ENCODE measurements around the gene PHLPP1. TPM values are rescaled to one million over a fixed set of nuclear protein-coding genes. Genes with fewer than 3 reads are reported as not detected.

Gene PHLPP1
- total and polyA plus RNA-seq, 3 experiments from 2014 or later: 0.93 to 14.8 (median 13.5) TPM

DNA sequence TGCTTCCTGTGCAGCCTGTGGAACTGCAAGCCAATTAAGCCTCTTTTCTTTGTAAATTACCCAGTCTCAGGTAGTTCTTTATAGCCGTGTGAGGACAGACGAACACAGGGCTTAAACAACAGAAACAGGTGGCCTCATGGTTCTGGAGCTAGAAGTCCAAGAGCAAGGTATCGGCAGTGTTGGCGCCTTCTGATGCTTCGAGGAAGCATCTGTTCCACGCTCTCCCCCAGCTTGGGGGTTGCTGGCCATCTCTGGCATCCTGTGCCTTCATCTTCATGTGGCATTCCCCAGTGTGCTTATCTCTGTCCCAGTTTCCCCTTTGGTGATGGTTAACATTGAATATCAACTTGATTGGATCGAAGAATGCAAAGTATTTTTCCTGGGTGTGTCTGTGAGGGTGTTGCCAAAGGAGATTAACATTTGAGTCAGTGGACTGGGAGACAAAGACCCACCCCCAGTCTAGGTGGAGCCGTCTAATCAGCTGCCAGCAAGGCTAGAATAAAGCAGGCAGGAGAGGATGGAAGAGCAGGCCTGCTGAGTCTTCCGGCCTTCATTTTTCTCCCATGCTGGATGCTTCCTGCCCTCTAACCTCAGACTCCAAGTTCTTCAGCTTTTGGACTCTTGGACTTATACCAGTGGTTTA lies 287.6 kb downstream of the PHLPP1 start:
- H3K4me3 Mint-ChIP-seq: no peak overlapping the region
- H3K27me3 ChIP-seq (ENCODE audit: insufficient read depth, low read length, poor library complexity, severe bottlenecking): no peaks in the 10 kb centered on the region
- no peaks in the 10 kb centered on the region for H3K9me3 Mint-ChIP-seq
- peaks cover 0 to 3% (median 0%) of the 10 kb centered on the region in 3 donors for H3K36me3 Mint-ChIP-seq
- ChIA-PET CTCF (no interaction called here), POLR2A (no interaction called here)
- H3K4me3 ChIP-seq (ENCODE audit: low read length): no peak overlapping the region
- H3K27me3 Mint-ChIP-seq: peaks cover 8 to 15% of the 10 kb centered on the region in 2 donors
- H3K4me1 Mint-ChIP-seq: no peaks in the 10 kb centered on the region
- no peak overlapping the region for H3K27ac Mint-ChIP-seq
- no peak overlapping the region for H3K27ac ChIP-seq (ENCODE audit: low read depth, low read length)
- no peak for DNase-seq
- H3K36me3 ChIP-seq (ENCODE audit: insufficient read depth, low read length): no peaks in the 10 kb centered on the region
- no peaks in the 10 kb centered on the region for H3K9me3 ChIP-seq (ENCODE audit: low read length)
- H3K4me1 ChIP-seq (ENCODE audit: insufficient read depth, low read length): no peaks in the 10 kb centered on the region

DNA sequence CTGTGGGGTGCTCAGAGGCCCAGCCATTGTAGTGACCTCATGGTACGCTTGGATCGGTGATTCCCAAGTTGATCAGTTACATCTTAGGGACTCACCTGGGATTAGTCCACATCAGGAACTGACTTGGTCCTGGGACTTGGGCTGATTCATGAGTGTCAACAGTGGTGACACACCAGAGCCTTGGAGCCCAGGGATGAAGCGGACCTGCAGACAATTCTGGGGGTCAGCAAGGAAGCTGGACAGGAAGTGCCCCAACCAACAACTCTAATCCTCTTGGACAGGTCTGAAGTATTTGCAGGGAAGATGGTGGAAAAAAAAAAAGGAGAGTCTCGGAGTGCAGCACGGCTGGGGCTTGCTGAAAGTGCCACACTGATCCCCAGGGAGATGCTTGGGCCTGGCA lies 288.6 kb downstream of the PHLPP1 start:
- Mint-ChIP-seq H3K4me1 (no peaks in the 10 kb centered on the region), H3K27me3 (peaks cover 2 to 5% of the 10 kb centered on the region in 2 donors), H3K36me3 (no peaks in the 10 kb centered on the region), H3K4me3 (no peak overlapping the region), H3K27ac (no peak overlapping the region), H3K9me3 (no peaks in the 10 kb centered on the region)
- Histone ChIP-seq H3K27ac (ENCODE audit: low read depth, low read length) (no peak overlapping the region), H3K36me3 (ENCODE audit: insufficient read depth, low read length) (no peaks in the 10 kb centered on the region), H3K9me3 (ENCODE audit: low read length) (no peaks in the 10 kb centered on the region), H3K4me1 (ENCODE audit: insufficient read depth, low read length) (no peaks in the 10 kb centered on the region), H3K27me3 (ENCODE audit: insufficient read depth, low read length, poor library complexity, severe bottlenecking) (no peaks in the 10 kb centered on the region), H3K4me3 (ENCODE audit: low read length) (no peak overlapping the region)
- CTCF ChIA-PET: interaction anchor here (0.6 to 1.1 kb wide), 3 partner anchors 133 to 289 kb away, joined by 3 read pairs; partner anchors contain the start of gene PHLPP1
- POLR2A ChIA-PET: interaction anchor here (0.6 kb wide), 1 partner anchor 340 kb away, joined by 3 read pairs; no protein-coding TSS in a partner anchor
- no peak for DNase-seq

DNA sequence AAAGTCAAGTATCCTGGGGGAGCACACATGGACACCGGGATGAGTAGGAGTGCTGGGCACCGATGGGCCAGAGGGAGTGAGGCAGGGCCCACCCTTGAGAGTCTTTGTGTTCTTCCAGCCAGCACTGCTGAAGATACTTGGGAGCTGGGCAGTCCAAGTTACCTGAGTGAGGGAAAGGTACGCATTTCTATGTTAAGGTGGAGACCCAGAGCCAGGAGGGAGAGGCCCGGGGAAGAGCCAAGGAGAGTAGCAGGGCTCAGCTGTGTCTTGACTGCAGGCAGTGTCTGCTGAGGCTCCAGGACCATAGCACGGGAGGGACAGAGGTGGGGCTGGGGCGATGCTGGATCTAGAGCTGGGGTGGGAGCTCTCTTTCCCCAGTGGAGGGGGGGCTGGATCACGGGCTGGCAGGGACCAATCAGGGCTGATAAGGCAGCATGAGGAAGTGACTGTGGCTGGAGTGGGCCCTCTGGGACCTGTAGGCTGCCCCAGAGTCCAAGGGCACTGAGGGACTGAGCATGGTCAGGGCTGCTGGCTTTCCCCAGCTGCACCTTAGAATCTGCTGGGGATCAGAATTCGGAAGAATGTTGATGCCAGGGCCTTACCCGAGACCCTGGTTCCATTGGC lies 289.2 kb downstream of the PHLPP1 start:
- H3K27ac ChIP-seq (ENCODE audit: low read depth, low read length): no peak overlapping the region
- ChIA-PET POLR2A (interaction anchor here (0.6 kb wide), 1 partner anchor 340 kb away, joined by 3 read pairs; no protein-coding TSS in a partner anchor), CTCF (interaction anchor here (0.8 to 1.1 kb wide), 3 partner anchors 14 to 290 kb away, joined by 3 to 4 read pairs (median 3); partner anchors contain the start of gene PHLPP1)
- H3K9me3 ChIP-seq (ENCODE audit: low read length): no peaks in the 10 kb centered on the region
- Mint-ChIP-seq H3K36me3 (no peaks in the 10 kb centered on the region), H3K27me3 (peaks cover 2 to 4% of the 10 kb centered on the region in 2 donors), H3K4me1 (no peaks in the 10 kb centered on the region), H3K9me3 (no peaks in the 10 kb centered on the region), H3K27ac (no peak overlapping the region), H3K4me3 (peak overlapping the region in 1 of 7 donors; percentile 48)
- DNase-seq: no peak
- H3K4me1 ChIP-seq (ENCODE audit: insufficient read depth, low read length): no peaks in the 10 kb centered on the region
- H3K4me3 ChIP-seq (ENCODE audit: low read length): no peak overlapping the region
- no peaks in the 10 kb centered on the region for H3K27me3 ChIP-seq (ENCODE audit: insufficient read depth, low read length, poor library complexity, severe bottlenecking)
- H3K36me3 ChIP-seq (ENCODE audit: insufficient read depth, low read length): no peaks in the 10 kb centered on the region

DNA sequence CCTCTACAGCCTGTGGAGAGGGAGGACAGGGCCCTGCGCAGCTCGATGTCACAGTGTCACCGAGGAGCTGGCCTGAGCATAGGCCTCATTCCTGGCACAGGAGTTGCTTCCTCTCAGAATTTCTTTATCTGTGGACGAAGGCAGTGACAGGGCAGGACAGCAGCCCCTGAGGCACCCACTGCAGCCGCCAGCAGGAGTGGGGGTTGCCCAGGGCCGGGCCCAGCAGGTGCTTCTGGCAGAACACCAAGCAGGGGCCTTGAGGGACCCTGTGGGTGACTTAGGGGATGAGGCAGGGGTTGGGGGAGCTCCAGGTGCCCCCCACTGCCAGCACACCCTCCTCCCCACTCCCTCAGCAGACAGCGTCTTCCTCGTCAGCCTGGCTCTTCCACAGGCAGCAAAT lies 290.0 kb downstream of the PHLPP1 start:
- Histone ChIP-seq H3K4me3 (ENCODE audit: low read length) (no peak overlapping the region), H3K27ac (ENCODE audit: low read depth, low read length) (no peak overlapping the region), H3K36me3 (ENCODE audit: insufficient read depth, low read length) (no peaks in the 10 kb centered on the region), H3K4me1 (ENCODE audit: insufficient read depth, low read length) (no peaks in the 10 kb centered on the region), H3K9me3 (ENCODE audit: low read length) (no peaks in the 10 kb centered on the region), H3K27me3 (ENCODE audit: insufficient read depth, low read length, poor library complexity, severe bottlenecking) (no peaks in the 10 kb centered on the region)
- Mint-ChIP-seq H3K9me3 (no peaks in the 10 kb centered on the region), H3K4me1 (no peaks in the 10 kb centered on the region), H3K4me3 (no peak overlapping the region), H3K27me3 (peaks cover 0 to 4% of the 10 kb centered on the region in 2 donors), H3K27ac (no peak overlapping the region), H3K36me3 (no peaks in the 10 kb centered on the region)
- CTCF ChIA-PET: interaction anchor here (1.1 kb wide), 2 partner anchors 13 to 290 kb away, joined by 3 to 4 read pairs; partner anchors contain the start of gene PHLPP1
- POLR2A ChIA-PET: no interaction called here
- no peak for DNase-seq

DNA sequence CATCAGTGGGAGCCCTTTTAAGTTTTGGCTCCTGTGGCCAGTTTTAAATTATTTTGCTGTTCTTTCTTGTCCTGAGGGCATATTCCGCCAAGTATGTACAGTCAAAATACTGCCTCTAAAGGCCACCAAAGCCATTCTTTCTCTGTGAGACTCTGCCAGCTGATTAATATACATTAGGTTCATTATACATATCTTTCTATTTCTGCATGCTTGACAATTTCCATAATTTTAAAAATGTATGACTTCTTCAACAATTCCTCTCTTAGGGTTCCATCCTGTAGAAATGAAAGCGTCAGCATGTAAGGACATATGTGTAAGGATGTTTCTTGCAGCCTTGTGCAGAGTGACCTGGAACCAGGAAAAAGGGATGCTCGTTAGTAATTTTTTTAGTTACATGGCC lies 291.9 kb downstream of the PHLPP1 start:
- Histone ChIP-seq H3K4me1 (ENCODE audit: insufficient read depth, low read length) (no peaks in the 10 kb centered on the region), H3K4me3 (ENCODE audit: low read length) (no peak overlapping the region), H3K27ac (ENCODE audit: low read depth, low read length) (no peak overlapping the region), H3K36me3 (ENCODE audit: insufficient read depth, low read length) (no peaks in the 10 kb centered on the region), H3K27me3 (ENCODE audit: insufficient read depth, low read length, poor library complexity, severe bottlenecking) (no peaks in the 10 kb centered on the region), H3K9me3 (ENCODE audit: low read length) (no peaks in the 10 kb centered on the region)
- no peaks in the 10 kb centered on the region for H3K36me3 Mint-ChIP-seq
- CTCF ChIA-PET: no interaction called here
- H3K4me1 Mint-ChIP-seq: no peaks in the 10 kb centered on the region
- H3K4me3 Mint-ChIP-seq: no peak overlapping the region
- POLR2A ChIA-PET: no interaction called here
- peaks cover 0 to 4% of the 10 kb centered on the region in 2 donors for H3K27me3 Mint-ChIP-seq
- no peak overlapping the region for H3K27ac Mint-ChIP-seq
- DNase-seq: no peak
- no peaks in the 10 kb centered on the region for H3K9me3 Mint-ChIP-seq

DNA sequence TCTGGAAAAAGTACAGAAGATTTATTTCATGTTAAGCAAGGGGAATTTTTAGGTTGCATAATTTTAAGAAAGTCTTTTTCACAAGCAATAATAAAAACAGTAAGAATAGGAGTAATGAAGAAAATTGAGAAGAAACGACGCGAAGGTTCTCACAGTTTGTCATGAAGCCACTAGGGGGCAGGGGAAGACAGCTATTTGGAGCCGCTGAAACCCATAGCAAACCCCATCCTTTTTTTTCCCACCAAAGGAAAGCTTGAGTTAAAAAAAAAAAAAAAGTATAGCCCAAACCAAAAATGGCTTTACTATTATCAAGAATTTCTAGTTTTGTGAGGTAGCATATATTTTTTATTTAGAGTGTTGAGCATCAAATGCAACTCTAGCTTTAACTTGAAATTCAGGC lies 300.9 kb downstream of the PHLPP1 start:
- Histone ChIP-seq H3K36me3 (ENCODE audit: insufficient read depth, low read length) (no peaks in the 10 kb centered on the region), H3K27ac (ENCODE audit: low read depth, low read length) (no peak overlapping the region), H3K27me3 (ENCODE audit: insufficient read depth, low read length, poor library complexity, severe bottlenecking) (peaks cover 4% of the 10 kb centered on the region), H3K4me1 (ENCODE audit: insufficient read depth, low read length) (no peaks in the 10 kb centered on the region), H3K4me3 (ENCODE audit: low read length) (no peak overlapping the region), H3K9me3 (ENCODE audit: low read length) (no peaks in the 10 kb centered on the region)
- Mint-ChIP-seq H3K27me3 (peaks cover 12 to 26% of the 10 kb centered on the region in 2 donors), H3K36me3 (peaks cover 0 to 8% (median 5%) of the 10 kb centered on the region in 3 donors), H3K27ac (peak overlapping the region in 1 of 8 donors; percentile 39), H3K9me3 (peaks cover 0 to 9% (median 6%) of the 10 kb centered on the region in 5 donors), H3K4me3 (no peak overlapping the region), H3K4me1 (no peaks in the 10 kb centered on the region)
- CTCF ChIA-PET: interaction anchor here (0.7 to 5.3 kb wide), 32 partner anchors 10 to 978 kb away, joined by 3 to 52 read pairs (median 4); partner anchors contain the start of genes BCL2 and PHLPP1
- POLR2A ChIA-PET: interaction anchor here (0.6 to 0.7 kb wide), 5 partner anchors 51 to 350 kb away, joined by 3 to 7 read pairs (median 5); no protein-coding TSS in a partner anchor
- DNase-seq: peak in 4 of 5 donors; percentile 31 to 63 (median 50)

DNA sequence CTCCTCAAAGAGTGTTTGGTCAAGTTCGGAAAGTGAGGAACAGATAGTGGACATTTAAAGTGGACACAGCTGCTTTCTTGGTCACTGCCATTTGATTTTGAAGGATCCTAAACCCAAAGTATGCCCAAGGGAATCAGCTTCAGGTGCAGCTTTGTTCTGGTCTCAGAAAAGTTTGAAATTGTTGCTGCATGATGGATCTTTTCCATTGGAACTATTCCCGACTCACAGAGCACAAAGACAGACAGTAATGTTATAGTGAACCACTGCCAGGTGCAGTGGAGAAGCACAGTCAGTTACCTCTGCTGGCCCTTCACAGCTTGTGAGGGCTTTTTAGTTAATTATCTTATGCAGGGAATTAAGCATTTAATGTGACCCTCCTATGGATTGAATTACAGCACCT lies 301.7 kb downstream of the PHLPP1 start:
- Histone ChIP-seq H3K27ac (ENCODE audit: low read depth, low read length) (no peak overlapping the region), H3K9me3 (ENCODE audit: low read length) (no peaks in the 10 kb centered on the region), H3K4me1 (ENCODE audit: insufficient read depth, low read length) (no peaks in the 10 kb centered on the region), H3K27me3 (ENCODE audit: insufficient read depth, low read length, poor library complexity, severe bottlenecking) (peaks cover 4% of the 10 kb centered on the region), H3K4me3 (ENCODE audit: low read length) (no peak overlapping the region), H3K36me3 (ENCODE audit: insufficient read depth, low read length) (no peaks in the 10 kb centered on the region)
- Mint-ChIP-seq H3K4me1 (no peaks in the 10 kb centered on the region), H3K4me3 (no peak overlapping the region), H3K36me3 (peaks cover 0 to 8% (median 5%) of the 10 kb centered on the region in 3 donors), H3K27me3 (peaks cover 12 to 26% of the 10 kb centered on the region in 2 donors), H3K27ac (no peak overlapping the region), H3K9me3 (peaks cover 0 to 9% (median 6%) of the 10 kb centered on the region in 5 donors)
- no peak for DNase-seq
- POLR2A ChIA-PET: interaction anchor here (0.6 to 0.7 kb wide), 2 partner anchors 105 to 349 kb away, joined by 3 to 7 read pairs; no protein-coding TSS in a partner anchor
- CTCF ChIA-PET: interaction anchor here (0.8 to 5.3 kb wide), 25 partner anchors 9 to 977 kb away, joined by 3 to 52 read pairs (median 5); partner anchors contain the start of genes BCL2 and PHLPP1

DNA sequence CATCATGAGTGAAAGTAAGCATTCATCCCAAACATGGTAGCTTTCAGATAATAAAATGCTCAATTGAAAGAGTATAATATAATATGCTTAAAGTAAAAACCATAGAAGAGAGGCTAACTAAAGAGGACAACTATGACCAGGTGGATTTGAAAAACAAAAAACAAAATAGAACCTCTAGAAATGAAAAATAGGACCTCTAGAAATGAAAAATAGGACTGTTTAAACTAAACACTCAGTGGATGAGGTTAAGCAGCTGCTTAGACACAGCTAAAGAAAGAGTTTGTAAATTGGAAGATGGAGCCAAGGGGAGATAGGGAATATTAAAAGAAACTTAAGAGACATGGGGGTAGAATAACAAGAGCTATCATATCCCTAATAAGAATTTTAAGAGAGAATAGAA lies 302.6 kb downstream of the PHLPP1 start:
- H3K36me3 Mint-ChIP-seq: peaks cover 0 to 8% (median 5%) of the 10 kb centered on the region in 3 donors
- Histone ChIP-seq H3K27me3 (ENCODE audit: insufficient read depth, low read length, poor library complexity, severe bottlenecking) (peaks cover 4% of the 10 kb centered on the region), H3K9me3 (ENCODE audit: low read length) (no peaks in the 10 kb centered on the region), H3K4me1 (ENCODE audit: insufficient read depth, low read length) (no peaks in the 10 kb centered on the region), H3K27ac (ENCODE audit: low read depth, low read length) (no peak overlapping the region), H3K4me3 (ENCODE audit: low read length) (no peak overlapping the region), H3K36me3 (ENCODE audit: insufficient read depth, low read length) (no peaks in the 10 kb centered on the region)
- peaks cover 12 to 22% of the 10 kb centered on the region in 2 donors for H3K27me3 Mint-ChIP-seq
- no peak for DNase-seq
- CTCF ChIA-PET: interaction anchor here (1.3 to 5.3 kb wide), 12 partner anchors 8 to 423 kb away, joined by 3 to 52 read pairs (median 16); no protein-coding TSS in a partner anchor
- peaks cover 0 to 9% (median 6%) of the 10 kb centered on the region in 5 donors for H3K9me3 Mint-ChIP-seq
- no peak overlapping the region for H3K4me3 Mint-ChIP-seq
- no peaks in the 10 kb centered on the region for H3K4me1 Mint-ChIP-seq
- H3K27ac Mint-ChIP-seq: peak overlapping the region in 1 of 8 donors; percentile 69
- POLR2A ChIA-PET: no interaction called here
